Activated T-helper 1 cell treated with anti-CD3 and anti-CD28 coated beads, Interleukin-2, amount 50 U/mL, for 16 hours (primary cell): ENCODE results near the gene CNEP1R1.
"Not testable (repeated sequence)": the region's sequence is repeated elsewhere in the genome, so short reads cannot be mapped to it uniquely, and the experiment has no call there.

Experiments used
- DNase-seq, 2 donors: peaks; one replicate each; pipeline ENCODE4 v3.0.0-alpha.2; 2020; ENCODE audit warnings: low read depth in 1 of 2, low spot score in 1 of 2

CNEP1R1 gene, protein sequence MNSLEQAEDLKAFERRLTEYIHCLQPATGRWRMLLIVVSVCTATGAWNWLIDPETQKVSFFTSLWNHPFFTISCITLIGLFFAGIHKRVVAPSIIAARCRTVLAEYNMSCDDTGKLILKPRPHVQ

GRCh38 chr16:50024684-50025536 is at the start of gene CNEP1R1:
CNEP1R1 (plus strand) TSS chr16:50025225; CDS start chr16:50025316, 91 bp downstream.
- DNase-seq: peak; percentile 81 to 88

- DNase-seq: no peak
Measured at GRCh38 chr16:49977427-49977826, 47.6 kb upstream of the CNEP1R1 start.

GRCh38 chr16:49978569-49979326 is 46.3 kb upstream of the CNEP1R1 start:
- DNase-seq: no peak

DNA sequence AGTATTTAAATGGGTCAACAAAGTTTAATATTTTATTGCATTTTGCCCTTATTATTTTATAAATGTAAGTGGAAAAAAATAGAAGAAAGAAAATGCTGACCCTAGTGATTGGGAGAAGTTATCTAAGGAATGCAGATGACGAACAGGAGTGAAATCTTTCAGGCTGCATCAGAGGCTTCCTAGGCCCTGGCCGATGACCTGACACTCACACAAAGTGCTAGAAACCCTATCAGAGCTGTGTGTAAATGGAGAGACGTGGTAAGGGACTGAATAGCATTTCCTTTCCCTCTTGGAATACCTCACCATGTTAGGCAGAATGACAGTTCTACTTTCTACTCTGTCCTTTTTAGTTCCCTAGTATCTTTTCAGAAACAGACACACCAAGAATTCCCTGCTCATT is 44.9 kb upstream of the CNEP1R1 start:
- DNase-seq: no peak

DNA sequence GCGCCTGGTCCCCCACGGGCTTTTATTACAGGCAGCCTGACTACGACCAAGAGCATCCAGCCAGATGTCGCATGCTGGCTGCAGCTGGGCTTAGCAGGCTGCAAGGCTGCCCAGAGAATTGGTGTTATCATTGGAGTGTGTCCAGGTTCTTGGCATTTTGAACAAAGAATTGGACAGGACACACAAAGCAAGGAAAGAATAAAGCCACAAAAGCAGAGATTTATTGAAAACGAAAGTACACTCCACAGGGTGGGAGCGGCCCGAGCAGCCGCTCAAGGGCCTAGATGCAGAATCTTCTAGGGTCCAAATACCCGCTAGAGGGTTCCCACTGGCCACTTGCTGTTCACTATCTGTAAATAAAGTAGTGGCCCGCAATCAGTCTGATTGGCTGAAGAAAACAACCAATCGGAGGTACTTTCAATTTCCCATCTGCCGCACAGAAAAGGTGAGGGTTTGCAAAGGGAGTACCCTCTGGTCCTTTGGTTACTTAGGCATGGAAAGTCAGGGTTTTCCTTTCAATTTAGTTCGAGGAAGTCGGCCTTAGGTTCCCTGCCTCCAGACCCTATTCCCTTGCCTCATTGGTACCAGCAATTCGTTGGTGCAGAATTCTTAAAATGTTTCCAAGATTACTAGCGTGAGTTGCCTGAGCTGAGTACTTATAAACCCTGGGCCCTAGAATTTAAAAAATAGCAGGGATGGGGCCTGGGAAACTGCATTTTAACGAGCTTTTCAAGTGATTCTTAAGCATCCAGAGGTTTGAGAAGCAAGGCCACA is 38.5 kb upstream of the CNEP1R1 start:
- DNase-seq: no peak

- DNase-seq: no peak
Measured at GRCh38 chr16:49987381-49987780, 37.6 kb upstream of the CNEP1R1 start.

GRCh38 chr16:49992825-49993224 is 32.2 kb upstream of the CNEP1R1 start:
- DNase-seq: no peak

DNA sequence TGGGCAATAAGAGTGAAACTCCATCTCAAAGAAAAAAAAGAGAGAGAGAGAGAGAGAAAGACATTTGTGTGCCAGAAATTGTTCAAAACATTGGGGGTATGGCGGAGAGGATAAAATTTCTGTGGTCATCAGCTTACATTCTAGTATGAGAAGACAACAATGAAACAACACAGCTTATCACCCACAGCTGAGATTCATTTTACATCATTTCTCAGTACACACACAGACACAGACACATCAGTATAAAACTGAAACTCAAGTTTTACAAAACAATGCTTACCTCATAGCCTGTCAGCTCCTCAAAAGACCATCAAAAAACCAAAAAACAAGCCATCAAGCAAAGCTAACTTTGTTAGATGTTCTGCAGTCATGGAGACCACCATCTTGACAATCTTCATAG is 31.4 kb upstream of the CNEP1R1 start:
- no peak for DNase-seq

GRCh38 chr16:49994006-49994405 is 31.0 kb upstream of the CNEP1R1 start:
- DNase-seq: no peak

GRCh38 chr16:49995720-49996119 is 29.3 kb upstream of the CNEP1R1 start:
- DNase-seq: no peak

DNA sequence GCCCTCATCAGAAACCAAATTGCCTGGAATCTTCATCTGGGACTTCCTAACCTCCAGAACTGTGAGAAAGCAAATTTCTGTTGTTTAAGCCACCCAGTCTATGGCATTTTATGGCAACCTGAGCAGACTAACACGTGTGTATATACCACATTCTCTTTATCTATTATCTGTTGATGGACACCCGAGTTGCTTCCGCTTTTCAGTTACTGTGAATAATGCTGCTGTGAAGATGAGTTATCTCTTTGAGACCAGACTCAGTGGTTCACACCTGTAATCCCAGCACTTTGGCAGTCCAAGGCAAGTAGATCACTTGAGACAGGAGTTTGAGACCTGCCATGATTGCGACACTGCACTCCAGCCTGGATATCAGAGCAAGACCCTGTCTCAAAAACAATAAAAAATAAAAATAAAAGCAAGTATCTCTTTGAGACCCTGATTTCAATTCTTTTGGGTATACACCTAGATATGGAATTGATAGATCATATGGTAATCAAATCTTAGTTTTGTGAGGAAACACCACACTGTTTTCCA is 27.2 kb upstream of the CNEP1R1 start:
- no peak for DNase-seq

- no peak for DNase-seq
Measured at GRCh38 chr16:49998991-49999390, 26.0 kb upstream of the CNEP1R1 start.

- no peak for DNase-seq
Measured at GRCh38 chr16:50001144-50001543, 23.9 kb upstream of the CNEP1R1 start.

DNA sequence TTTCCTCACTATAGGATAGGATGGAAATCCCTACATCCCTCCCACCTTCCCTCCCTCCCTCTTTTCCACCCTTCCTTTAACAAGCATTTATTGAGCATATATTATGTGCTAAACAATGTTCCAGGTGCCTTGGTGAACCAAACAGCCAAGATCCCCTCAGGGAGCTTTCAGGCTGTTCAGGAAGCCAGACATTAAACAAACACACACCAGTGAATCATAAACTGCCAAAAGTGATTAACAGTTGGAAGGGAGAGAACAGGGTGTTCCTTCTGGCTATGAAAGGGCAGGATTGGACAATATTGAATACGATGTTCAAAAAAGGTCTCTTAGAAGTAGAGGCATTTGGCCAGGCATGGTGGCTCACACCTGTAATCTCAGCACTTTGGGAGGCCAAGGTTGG is 22.8 kb upstream of the CNEP1R1 start:
- DNase-seq: no peak

GRCh38 chr16:50004239-50004638 is 20.8 kb upstream of the CNEP1R1 start:
- DNase-seq: no peak

DNA sequence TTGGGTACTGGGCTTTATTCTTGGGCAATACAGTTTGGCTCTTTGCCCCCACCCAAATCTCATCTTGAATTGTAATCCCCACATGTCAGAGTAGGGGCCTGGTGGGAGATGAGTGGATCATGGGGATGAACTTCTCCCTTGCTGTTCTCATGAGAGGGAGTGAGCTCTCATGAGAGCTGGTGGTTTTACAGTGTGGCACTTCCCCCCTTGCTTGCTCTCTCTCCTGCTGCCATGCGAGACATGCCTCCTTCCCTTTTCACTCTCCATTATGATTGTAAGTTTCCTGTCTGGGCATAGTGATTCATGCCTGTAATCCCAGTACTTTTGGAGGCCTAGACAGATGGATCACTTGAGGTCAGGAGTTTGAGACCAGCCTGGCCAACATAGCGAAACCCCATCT is 18.1 kb upstream of the CNEP1R1 start:
- no peak for DNase-seq

DNA sequence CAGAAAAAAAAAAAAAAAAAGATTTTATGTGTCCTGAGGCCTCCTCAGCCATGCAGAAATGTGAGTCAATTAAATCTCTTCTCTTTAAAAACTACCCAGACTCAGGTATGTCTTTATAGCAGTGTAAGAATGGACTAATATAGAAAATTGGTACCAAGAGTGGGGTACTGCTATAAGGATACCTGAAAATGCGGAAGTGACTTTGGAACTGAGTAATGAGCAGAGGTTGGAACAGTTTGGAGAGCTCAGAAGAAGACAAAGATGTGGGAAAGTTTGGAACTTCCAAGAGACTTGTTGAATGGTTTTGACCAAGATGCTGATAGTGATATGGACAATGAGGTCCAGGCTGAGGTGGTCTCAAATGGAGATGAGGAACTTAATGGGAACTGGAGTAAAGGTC is 17.3 kb upstream of the CNEP1R1 start:
- no peak for DNase-seq

- no peak for DNase-seq
Measured at GRCh38 chr16:50010212-50010611, 14.8 kb upstream of the CNEP1R1 start.

- no peak for DNase-seq
Measured at GRCh38 chr16:50011707-50012106, 13.3 kb upstream of the CNEP1R1 start.

DNA sequence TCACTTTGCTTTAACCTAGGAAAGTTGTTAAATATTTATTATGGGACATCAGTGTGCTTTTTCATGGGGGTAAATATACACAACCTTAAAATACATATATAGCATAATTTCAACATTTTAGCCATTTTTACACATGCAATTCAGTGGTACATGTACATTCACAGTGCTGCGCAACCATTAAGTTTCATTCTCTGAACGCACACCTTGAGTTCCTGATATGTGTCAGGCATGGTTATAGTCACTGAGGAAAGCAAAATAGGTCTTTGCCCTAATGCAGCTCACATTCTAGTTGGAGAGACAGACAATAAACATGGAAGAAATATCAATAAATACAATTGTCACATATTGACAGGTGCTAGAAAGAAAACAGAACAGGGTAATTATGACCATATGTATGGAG is 12.8 kb upstream of the CNEP1R1 start:
- DNase-seq: no peak

- DNase-seq: not testable (repeated sequence)
Measured at GRCh38 chr16:50014211-50014610, 10.8 kb upstream of the CNEP1R1 start.
